D341Med (cell line): ENCODE results near the gene UIMC1.

ENCODE experiments used
- DNase-seq: peaks from one replicate; pipeline ENCODE4 v3.0.0; 2012; ENCODE audit warnings: low spot score

The UIMC1 gene

DNA sequence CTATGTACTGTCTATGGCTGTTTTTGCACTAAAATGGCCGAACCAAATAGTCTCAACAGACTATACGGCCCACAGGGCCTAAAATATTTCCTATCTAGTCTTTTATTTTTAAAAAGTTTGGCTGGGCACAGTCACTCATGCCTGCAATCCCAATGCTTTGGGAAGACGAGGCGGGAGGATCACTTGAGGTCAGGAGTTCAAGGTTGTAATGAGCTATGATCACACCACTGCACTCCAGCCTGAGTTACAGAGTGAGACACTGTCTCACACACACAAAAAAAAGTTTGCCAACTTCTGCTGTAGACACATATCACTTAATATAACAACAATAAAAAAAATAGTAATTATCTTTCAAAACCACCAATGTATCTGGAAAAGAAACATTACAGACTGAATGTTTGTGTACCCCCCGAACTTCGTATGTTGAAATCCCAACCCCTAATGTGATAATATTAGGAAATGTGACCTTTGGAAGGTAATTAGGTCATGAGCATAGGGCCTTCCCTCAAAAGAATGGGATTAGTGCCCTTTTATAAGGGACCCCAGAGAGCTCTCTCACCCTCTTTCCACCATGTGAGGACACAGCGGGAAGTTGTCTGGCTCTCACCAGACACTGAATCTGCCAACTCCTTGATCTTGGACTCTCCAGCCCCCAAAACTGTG is 53.9 kb downstream of the UIMC1 start:
- DNase-seq, result no peak

DNA sequence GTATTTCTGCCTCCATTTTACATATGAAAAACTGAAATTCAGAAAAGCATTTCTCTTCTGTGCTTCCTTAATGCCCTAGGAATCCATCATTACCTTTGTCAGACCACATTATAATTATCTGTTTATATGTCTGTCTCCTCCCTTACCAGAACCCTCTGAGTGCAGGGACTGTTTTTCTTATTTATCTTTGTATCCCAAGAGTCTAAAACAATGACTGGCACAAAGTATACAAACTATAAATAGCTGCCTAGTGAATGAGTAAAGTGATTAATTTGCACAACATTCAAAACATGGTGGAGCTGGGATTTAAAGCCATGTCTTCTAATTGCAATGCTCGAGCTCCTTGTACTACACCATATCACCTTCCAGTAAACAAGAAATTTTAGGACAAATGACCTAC is 58.1 kb downstream of the UIMC1 start:
- no peak for DNase-seq

DNA sequence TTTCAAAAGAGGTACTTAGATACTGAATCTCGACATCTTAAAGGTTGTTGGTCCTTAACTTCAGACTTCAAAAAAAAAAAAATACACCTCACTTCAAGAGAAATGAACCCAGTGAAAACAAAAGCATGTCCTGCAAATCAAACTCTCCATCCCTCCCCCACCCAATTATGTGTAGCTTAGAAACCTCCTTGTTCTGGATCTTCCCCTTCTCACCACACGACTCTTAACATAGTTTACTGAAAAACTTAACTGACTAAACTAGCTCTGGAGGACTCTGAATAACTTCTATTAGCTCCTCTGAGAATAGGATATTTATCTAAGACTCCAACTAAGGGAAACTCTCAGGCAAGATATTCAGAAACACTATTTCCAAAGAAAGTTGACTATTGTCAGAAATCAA is 58.7 kb downstream of the UIMC1 start:
- DNase-seq, result no peak

GRCh38 chr5:176944268-176944667 is 62.3 kb downstream of the UIMC1 start:
- no peak for DNase-seq

DNA sequence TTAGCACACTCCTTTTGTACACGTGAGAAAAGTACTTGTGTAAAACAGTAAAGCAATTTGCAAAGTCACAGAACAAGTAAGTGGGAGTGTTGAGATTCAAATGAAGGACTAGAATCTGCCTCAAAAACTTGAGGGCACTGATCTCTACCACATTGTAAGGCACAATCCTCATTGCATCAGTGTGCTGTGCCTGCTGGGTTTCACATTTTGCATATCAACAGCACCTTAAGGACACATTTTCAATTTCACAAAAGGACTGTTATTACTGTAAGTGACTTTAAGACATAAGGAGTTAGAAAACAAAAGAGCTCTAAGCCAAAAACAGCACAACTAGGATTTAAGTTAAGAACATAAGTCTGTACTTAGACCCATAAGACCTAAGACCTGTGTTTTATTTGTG is 62.8 kb downstream of the UIMC1 start:
- no peak for DNase-seq

DNA sequence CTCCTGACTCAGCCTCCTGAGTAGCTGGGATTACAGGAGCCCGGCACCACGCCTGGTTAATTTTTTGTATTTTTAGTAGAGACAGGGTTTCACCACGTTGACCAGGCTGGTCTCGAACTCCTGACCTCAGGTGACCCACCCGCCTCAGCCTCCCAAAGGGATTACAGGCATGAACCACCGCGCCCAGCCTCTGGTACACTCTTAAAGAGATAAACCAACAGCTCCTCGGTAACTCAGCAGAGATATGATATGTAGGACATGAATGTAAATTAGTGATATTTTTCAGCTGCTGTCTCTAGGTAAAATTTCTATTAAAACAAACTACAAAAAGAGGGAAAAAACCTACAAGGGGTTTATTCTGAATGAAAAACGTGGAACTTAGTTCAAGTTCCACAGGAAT is 64.6 kb downstream of the UIMC1 start:
- no peak for DNase-seq

GRCh38 chr5:176938472-176938871 is 68.1 kb downstream of the UIMC1 start:
- no peak for DNase-seq

GRCh38 chr5:176935017-176935416 is 71.6 kb downstream of the UIMC1 start:
- DNase-seq, result no peak

DNA sequence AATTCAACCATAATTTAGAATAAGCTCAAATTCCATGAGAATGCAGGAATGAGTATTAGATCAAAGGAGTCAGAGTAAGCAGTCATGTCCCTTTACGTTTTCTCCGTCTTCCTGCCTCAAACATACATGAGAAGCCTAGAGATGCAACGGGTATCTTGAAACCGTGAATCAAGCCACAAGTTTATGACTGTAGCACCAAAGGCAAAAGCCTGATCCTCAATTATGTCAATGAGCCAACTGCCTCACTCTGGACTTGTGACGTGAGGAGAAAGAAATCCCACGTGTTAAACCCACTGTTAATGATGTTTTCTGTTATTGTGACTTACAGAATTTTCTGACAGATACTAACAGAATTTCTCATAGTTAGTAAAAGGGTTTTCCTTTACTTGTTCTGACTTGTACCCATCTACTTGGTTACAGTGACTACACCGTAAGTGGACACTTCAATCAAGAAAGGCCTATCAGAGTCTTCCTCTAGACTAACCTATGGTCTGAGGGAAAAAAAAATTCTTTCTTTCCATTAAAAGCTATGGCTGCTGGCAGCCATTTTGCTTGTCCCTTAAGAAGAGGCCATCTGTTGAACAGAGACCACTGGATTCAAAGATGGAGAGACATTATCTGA is 72.2 kb downstream of the UIMC1 start:
- DNase-seq, result no peak

GRCh38 chr5:176929654-176930053 is 76.9 kb downstream of the UIMC1 start:
- DNase-seq, result no peak

DNA sequence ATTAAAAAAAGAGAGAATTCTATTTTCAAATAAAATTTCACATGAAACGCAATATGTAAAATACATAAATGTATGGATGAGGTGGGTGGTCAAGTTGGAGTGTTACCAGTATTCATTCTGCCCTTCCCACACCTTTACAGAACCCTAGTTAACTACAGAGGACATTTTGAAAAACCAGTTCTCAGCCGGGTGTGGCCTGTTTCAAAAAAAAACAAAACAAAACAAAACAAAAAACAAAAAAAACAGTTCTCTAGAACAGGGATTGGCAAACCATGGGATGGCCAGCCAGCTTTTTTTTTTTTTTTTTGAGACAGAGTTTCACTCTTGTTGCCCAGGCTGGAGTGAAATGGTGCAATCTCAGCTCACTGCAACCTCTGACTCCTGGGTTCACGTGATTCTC is 79.0 kb downstream of the UIMC1 start:
- DNase-seq, result no peak

DNA sequence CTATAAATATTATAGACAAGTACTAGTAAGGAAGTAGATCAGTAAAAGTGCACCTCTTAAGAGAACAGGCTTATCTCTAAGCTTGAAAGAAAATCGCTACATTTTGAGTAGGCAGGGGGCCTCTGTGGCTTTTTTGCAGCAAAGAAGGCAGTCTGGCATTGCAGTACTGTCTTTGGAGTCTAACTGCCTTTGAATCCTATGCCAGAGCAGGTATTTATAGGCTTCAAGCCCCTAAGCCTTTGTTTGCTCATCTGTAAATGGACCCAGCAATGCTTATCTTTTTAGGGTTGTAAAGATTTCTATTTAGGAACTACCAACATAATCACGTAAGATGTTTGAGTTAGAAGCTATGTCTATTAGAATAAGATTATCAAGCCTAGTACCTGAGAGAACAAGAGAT is 83.8 kb downstream of the UIMC1 start:
- DNase-seq, result no peak

DNA sequence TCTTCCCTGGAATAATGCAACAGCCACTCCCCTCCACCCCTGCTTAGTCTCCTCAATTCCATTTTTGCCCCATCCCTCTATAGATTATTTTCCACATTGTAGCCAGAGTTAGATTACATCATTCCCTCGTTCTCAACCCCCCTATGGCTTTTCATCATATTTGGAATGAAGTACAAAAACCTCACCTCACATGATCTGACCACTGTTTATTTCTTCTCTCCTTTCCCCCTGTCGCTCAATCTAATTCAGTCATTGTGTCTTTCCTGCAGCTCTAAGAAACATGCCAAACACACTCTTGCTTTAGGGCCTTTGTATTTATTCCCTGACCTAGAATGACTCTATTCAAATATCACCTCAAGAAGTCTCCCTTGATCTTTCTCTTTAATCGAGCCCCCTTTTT is 84.9 kb downstream of the UIMC1 start:
- DNase-seq, result no peak

DNA sequence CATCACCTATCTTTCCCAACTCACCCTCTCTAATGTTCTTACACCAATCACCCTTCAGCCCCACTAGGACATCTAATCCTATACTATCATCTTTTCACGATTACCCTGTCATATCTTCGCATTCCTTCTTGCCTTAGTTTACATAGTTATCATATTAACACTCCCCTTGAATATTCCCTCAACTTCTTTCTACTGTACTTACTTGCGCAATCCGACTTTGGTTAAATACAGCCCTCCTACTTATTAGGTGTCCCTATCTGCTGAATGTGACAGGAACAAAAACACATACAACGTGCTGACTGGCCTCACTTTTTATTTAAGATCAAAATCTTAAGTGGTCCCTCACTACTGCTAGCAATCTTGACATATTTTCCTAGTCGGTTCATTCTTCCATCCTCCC is 88.0 kb downstream of the UIMC1 start:
- DNase-seq, result no peak

GRCh38 chr5:176916337-176916736 is 90.2 kb downstream of the UIMC1 start:
- no peak for DNase-seq

DNA sequence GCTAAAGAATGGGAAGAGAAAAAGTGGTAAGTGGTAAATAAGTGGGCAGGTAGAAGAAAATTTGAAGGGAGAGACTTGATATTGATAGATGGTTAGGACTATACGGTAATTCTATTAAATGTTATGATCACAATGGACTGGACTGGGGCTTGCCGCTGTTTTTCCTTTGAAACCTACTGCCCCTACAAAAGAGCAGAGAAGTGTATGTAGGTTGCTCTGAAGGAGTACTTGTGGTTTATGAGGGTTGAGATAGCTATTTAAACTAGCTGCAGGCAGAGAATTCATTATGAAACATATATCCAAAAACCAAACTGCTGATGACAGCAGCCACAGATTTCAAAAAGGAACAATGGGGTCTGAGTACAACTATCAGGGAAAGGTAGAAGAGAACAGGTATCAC is 90.7 kb downstream of the UIMC1 start:
- no peak for DNase-seq

DNA sequence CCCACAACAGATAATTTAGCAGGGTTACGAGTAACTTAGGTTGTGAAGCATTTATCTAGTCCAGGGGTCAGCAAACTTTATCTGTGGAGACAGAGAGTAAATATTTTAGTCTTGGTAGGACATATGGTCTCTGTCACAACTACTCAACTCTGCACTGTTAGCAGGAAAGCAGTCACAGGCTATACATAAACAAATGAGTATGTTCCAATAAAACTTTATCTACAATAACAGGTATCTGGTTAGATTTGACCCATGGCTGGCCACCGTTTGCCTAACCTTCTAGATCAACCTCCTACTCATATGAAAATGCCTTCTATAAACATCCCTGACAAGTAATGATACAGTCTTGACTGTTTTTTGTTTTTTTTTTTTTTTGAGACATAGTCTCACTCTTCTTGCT is 94.5 kb downstream of the UIMC1 start:
- no peak for DNase-seq

GRCh38 chr5:176908675-176909368 is 97.8 kb downstream of the UIMC1 start:
- DNase-seq, result no peak

GRCh38 chr5:176906796-176907195 is 99.8 kb downstream of the UIMC1 start:
- DNase-seq, result no peak

DNA sequence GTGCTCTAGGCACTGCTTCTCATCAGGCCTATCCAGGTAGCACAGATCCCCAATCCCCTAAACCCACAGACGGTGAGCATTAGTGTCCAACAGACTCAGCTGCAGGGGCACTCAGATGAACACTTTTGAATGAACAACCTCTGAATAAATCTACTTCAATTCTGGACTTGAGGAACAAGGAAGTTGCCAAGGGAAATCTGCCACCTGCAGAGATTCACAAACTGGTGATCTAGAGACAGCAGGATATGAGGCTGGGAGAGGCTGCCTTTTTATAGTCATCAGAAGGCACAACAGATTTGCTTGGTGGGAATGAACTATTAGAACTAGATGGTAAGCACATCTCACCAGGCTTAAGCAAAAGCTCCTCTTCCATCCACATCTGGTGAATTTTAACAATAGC is 100.5 kb downstream of the UIMC1 start:
- DNase-seq, result no peak

DNA sequence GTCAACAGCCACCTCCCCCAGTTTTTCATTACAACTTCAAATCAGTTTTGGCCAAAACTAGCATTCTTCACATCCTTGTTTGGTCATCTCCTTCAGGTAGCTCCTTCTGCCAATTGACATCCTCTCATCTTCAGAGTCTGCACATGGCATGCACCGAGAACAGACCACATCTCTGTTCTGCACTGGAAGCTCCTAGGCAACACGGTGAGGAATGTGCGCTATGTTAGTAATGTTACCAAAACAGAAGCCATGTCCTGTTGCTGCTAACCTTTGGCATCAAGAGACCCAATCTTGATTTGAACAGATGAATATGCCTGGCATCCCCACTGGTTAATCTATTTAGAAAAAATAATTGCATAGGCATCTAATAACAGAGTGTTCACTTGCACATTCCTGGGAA is 102.3 kb downstream of the UIMC1 start:
- DNase-seq, result no peak

- no peak for DNase-seq
Measured at GRCh38 chr5:176902911-176903664, 103.5 kb downstream of the UIMC1 start.
